OCI-LY7 (cell line): Measurements from ENCODE around the gene NDUFAF4. TPM values are rescaled to one million over a fixed set of nuclear protein-coding genes. Genes with fewer than 3 reads are reported as not detected.
"Not testable (repeated sequence)": the region's sequence is repeated elsewhere in the genome, so short reads cannot be mapped to it uniquely, and the experiment has no call there.

ENCODE experiments used
- BruUV-seq: library from RNA; stranded (reverse); fragments of 400-500 nt; replicated peaks from 2 replicates; lab custom pipeline; 2021; lab: Mats Ljungman, UMichigan
- CTCF ChIA-PET: fragments of 300-600 bp; sonication (Branson Sonifier 250); formaldehyde crosslinking; loops from one replicate; lab custom pipeline; 2022; ENCODE audit warnings: antibody characterized with exemption; ENCODE audit not compliant: unreplicated experiment; lab: Charles Lee
- POLR2A ChIA-PET: fragments of 300-600 bp; sonication (Branson Sonifier 250); formaldehyde crosslinking; loops from one replicate; lab custom pipeline; 2022; ENCODE audit warnings: antibody characterized with exemption; lab: Charles Lee
- DNase-seq: peaks from one replicate; pipeline ENCODE4 v3.0.0-alpha.2; 2015; ENCODE audit warnings: low spot score
- H2AFZ ChIP-seq: fragments of 200-600 bp; sonication (generic), shearing (Covaris generic); 2 replicates; pipeline ENCODE4 v1.6.1; 2014; ENCODE audit warnings: mild to moderate bottlenecking, antibody characterized with exemption, low read length, moderate library complexity
- H3K27ac ChIP-seq: fragments of 200-600 bp; sonication (generic); 2 replicates; pipeline ENCODE4 v1.5.1; 2014; ENCODE audit warnings: mixed run types, low read depth, mild to moderate bottlenecking, moderate library complexity, low read length, inconsistent platforms; ENCODE audit not compliant: poor library complexity, severe bottlenecking
- H3K36me3 ChIP-seq: fragments of 200-600 bp; sonication (generic); 2 replicates; pipeline ENCODE4 v1.6.1; 2014; ENCODE audit warnings: mild to moderate bottlenecking, antibody characterized with exemption, low read length, moderate library complexity, mixed read lengths; ENCODE audit not compliant: insufficient read depth
- H3K4me1 ChIP-seq: fragments of 200-600 bp; sonication (generic); 2 replicates; pipeline ENCODE4 v1.5.1; 2014; ENCODE audit warnings: mild to moderate bottlenecking, low read length; ENCODE audit not compliant: insufficient read depth, poor library complexity, severe bottlenecking
- H3K4me2 ChIP-seq: fragments of 200-600 bp; sonication (generic); 2 replicates; pipeline ENCODE4 v1.6.1; 2014; ENCODE audit warnings: mild to moderate bottlenecking, low read length
- H3K4me3 ChIP-seq: fragments of 200-600 bp; sonication (generic); 2 replicates; pipeline ENCODE4 v1.5.1; 2014; ENCODE audit warnings: mild to moderate bottlenecking, low read depth, low read length; ENCODE audit not compliant: poor library complexity, severe bottlenecking
- H3K79me2 ChIP-seq: fragments of 200-600 bp; sonication (generic); 2 replicates; pipeline ENCODE4 v1.6.1; 2016; ENCODE audit warnings: low read depth, mild to moderate bottlenecking, low read length, moderate library complexity, mixed read lengths; ENCODE audit not compliant: insufficient read depth
- H3K9me2 ChIP-seq: fragments of 200-600 bp; sonication (generic); 2 replicates; pipeline ENCODE4 v1.6.1; 2016; ENCODE audit warnings: mild to moderate bottlenecking, low read length, mixed read lengths; ENCODE audit not compliant: insufficient read depth
- H3K9me3 ChIP-seq: fragments of 200-600 bp; sonication (generic); 2 replicates; pipeline ENCODE4 v1.6.1; 2014; ENCODE audit warnings: mild to moderate bottlenecking, mixed run types, low read length, mixed read lengths
- H4K20me1 ChIP-seq: fragments of 200-600 bp; sonication (generic); 2 replicates; pipeline ENCODE4 v1.6.1; 2014; ENCODE audit warnings: mild to moderate bottlenecking, antibody characterized with exemption, low read length, moderate library complexity, mixed read lengths; ENCODE audit not compliant: insufficient read depth
- EZH2phosphoT487 ChIP-seq: fragments of 200-600 bp; sonication (generic); IDR thresholded peaks from 2 replicates; pipeline ENCODE4 v1.6.1; 2018; ENCODE audit warnings: low read depth, borderline replicate concordance, mild to moderate bottlenecking, mixed run types, antibody characterized with exemption, low read length, moderate library complexity, mixed read lengths
- intact Hi-C: fragments of 100-400 bp; cut with micrococcal nuclease; formaldehyde crosslinking; loops from one replicate; pipeline ENCODE4 v1.10.0; 2022; ENCODE audit not compliant: unreplicated experiment
- total RNA-seq, 2 experiments: library from RNA; depleted of rRNA in 1 of 2; stranded (reverse); fragments of >200 nt in 1 of 2; shearing (Covaris generic) in 1 of 2; gene quantifications; 2 replicates each; pipeline ENCODE4 v1.2.3, GENCODE V29; 2014 to 2022
- TF ChIP-seq, protein P1 (sequence below): fragments of 200-600 bp; sonication (generic); conservative IDR thresholded peaks from 2 replicates; pipeline ENCODE4 v1.5.1; 2014; ENCODE audit warnings: mild to moderate bottlenecking, antibody characterized with exemption, low read length, moderate library complexity, mixed read lengths

NDUFAF4 gene
- total RNA-seq, 2 experiments from 2014 or later, result 31.5 to 80.4 TPM

DNA sequence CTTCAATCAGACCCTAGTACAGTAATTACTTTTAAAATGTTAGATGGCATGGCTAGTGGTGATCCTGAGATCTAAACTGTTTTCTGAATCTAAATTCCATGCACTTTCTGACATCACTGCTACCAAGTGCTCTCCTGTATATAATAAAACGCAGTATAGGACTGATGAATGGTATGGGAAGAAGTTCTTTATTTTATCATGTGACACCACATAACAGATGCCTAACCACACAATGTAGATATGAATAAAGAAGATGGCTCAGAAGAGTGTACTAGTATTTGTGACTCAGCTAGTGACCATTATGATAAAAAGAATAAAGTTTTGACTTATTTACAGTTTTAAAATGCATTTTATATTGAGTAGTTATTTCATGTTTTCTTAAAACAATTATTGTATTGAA is 8.5 kb downstream of the NDUFAF4 start:
- no peak for TF ChIP-seq EZH2phosphoT487
- TF ChIP-seq, protein P1, sequence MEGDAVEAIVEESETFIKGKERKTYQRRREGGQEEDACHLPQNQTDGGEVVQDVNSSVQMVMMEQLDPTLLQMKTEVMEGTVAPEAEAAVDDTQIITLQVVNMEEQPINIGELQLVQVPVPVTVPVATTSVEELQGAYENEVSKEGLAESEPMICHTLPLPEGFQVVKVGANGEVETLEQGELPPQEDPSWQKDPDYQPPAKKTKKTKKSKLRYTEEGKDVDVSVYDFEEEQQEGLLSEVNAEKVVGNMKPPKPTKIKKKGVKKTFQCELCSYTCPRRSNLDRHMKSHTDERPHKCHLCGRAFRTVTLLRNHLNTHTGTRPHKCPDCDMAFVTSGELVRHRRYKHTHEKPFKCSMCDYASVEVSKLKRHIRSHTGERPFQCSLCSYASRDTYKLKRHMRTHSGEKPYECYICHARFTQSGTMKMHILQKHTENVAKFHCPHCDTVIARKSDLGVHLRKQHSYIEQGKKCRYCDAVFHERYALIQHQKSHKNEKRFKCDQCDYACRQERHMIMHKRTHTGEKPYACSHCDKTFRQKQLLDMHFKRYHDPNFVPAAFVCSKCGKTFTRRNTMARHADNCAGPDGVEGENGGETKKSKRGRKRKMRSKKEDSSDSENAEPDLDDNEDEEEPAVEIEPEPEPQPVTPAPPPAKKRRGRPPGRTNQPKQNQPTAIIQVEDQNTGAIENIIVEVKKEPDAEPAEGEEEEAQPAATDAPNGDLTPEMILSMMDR, result no peak
- intact Hi-C loops, result no loop called here
- BruUV-seq, result no TSS peak
- Histone ChIP-seq H3K9me3 (no peaks in the 10 kb centered on the region), H2AFZ (no peak overlapping the region), H3K4me2 (no peak overlapping the region), H3K27ac (no peak overlapping the region), H4K20me1 (peaks cover 10% of the 10 kb centered on the region; the same call in 1 of the 2 replicates), H3K4me1 (peaks cover 15% of the 10 kb centered on the region), H3K9me2 (no peaks in the 10 kb centered on the region), H3K79me2 (peaks cover 20% of the 10 kb centered on the region; the same call in 1 of the 2 replicates), H3K4me3 (no peak overlapping the region), H3K36me3 (peaks cover 52% of the 10 kb centered on the region)
- ChIA-PET CTCF (no interaction called here), POLR2A (interaction anchor here (0.9 kb wide), 1 partner anchor 26 kb away, joined by 3 read pairs; no protein-coding TSS in a partner anchor)
- no peak for DNase-seq

DNA sequence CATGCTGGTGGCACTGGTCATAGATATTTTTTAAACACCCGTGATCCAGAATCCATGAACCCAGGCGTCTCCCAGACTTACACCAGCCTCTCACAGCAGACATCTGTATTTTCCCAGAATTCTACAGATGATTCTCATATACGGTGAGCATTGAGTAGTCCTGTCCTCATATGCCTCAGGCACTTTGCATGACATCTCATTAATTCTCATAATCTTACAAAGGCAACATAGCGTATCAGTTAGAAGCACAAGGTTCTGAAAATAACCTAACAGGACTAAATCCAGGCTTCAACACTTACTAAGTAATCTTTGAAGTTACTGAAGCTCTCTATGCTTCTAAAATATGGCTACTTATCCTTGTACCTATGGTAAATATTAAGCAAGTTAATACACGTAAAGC is 8.9 kb downstream of the NDUFAF4 start:
- ChIA-PET CTCF (no interaction called here), POLR2A (interaction anchor here (0.6 to 0.9 kb wide), 3 partner anchors 25 to 649 kb away, joined by 3 read pairs; no protein-coding TSS in a partner anchor)
- intact Hi-C loops, result no loop called here

DNA sequence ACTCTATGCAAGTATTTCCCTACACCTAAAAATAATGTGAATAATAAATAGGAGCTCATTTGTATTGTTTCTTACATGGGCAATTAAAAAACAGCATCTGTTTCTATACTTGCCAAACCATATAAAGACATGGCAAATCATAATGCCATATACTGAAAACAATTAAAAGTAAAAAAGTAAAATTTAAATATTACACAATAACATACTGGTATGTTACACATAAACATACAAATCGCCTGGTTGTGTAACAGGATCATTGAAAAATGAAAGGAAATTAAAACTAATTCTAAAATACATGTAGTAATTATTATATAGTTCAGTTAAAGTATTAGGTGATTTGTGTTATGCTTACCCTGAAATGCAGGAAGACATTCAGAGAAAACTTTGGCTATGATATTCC is 11.2 kb downstream of the NDUFAF4 start:
- POLR2A ChIA-PET, result interaction anchor here (0.7 to 1.0 kb wide), 3 partner anchors 21 to 363 kb away, joined by 3 read pairs; no protein-coding TSS in a partner anchor
- Histone ChIP-seq H2AFZ (no peak overlapping the region), H3K9me3 (no peaks in the 10 kb centered on the region), H3K79me2 (no peaks in the 10 kb centered on the region), H3K4me1 (peaks cover 15% of the 10 kb centered on the region), H4K20me1 (no peaks in the 10 kb centered on the region; the same call in 1 of the 2 replicates), H3K4me3 (no peak overlapping the region), H3K9me2 (no peaks in the 10 kb centered on the region), H3K27ac (no peak overlapping the region), H3K4me2 (no peak overlapping the region), H3K36me3 (peaks cover 26% of the 10 kb centered on the region)
- no peak for DNase-seq
- CTCF ChIA-PET, result no interaction called here
- TF ChIP-seq EZH2phosphoT487, result no peak
- TF ChIP-seq, protein P1, result no peak
- intact Hi-C loops, result no loop called here
- no TSS peak for BruUV-seq

More for the DNA sequence above, 8.9 kb downstream of the NDUFAF4 start:
- Histone ChIP-seq H3K36me3 (peaks cover 48% of the 10 kb centered on the region), H2AFZ (no peak overlapping the region), H3K4me3 (no peak overlapping the region), H3K9me3 (no peaks in the 10 kb centered on the region), H3K79me2 (peaks cover 16% of the 10 kb centered on the region; the same call in 1 of the 2 replicates), H3K27ac (no peak overlapping the region), H3K4me2 (no peak overlapping the region), H3K4me1 (peaks cover 15% of the 10 kb centered on the region), H4K20me1 (peaks cover 10% of the 10 kb centered on the region; the same call in 1 of the 2 replicates), H3K9me2 (no peaks in the 10 kb centered on the region)
- no peak for TF ChIP-seq EZH2phosphoT487
- TF ChIP-seq, protein P1, result no peak
- DNase-seq, result no peak
- no TSS peak for BruUV-seq

DNA sequence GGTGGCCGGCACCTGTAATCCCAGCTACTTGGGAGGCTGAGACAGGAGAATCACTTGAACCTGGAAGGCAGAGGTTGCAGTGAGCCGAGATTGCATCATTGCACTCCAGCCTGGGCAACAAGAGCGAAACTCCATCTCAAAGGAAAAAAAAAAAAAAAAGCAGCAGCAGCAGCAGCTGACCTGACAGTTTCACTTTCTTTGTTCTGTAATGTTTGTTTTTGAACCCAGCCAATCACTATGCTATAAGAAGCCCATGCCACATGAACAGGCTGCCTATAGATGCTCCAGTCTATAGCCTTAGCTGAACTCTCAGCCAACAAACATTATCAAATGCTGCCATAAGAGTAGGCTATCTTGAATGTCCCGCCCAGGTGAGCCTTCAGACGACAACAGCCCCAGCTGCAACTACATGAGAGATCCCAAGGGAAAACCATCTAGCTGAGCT is 12.5 kb downstream of the NDUFAF4 start:
- Histone ChIP-seq H3K4me2 (peak overlapping the region; percentile 50), H2AFZ (peak overlapping the region; percentile 56; the same call in 1 of the 2 replicates)
- POLR2A ChIA-PET, result interaction anchor here (0.5 to 3.4 kb wide), 10 partner anchors 8 to 410 kb away, joined by 3 to 13 read pairs (median 3); partner anchors contain the start of gene NDUFAF4

More for the DNA sequence above, 12.5 kb downstream of the NDUFAF4 start:
- DNase-seq, result peak; percentile 75
- BruUV-seq, H3K9me3 ChIP-seq, H4K20me1 ChIP-seq, intact Hi-C loops, H3K79me2 ChIP-seq, H3K9me2 ChIP-seq: not testable (repeated sequence)
- peak overlapping the region; percentile 38 for H3K4me3 ChIP-seq
- peaks cover 12% of the 10 kb centered on the region for H3K36me3 ChIP-seq
- CTCF ChIA-PET, result interaction anchor here (0.5 kb wide), 1 partner anchor 28 kb away, joined by 3 read pairs; no protein-coding TSS in a partner anchor
- H3K4me1 ChIP-seq, result peaks cover 15% of the 10 kb centered on the region
- peak overlapping the region; percentile 15 for H3K27ac ChIP-seq
